ENCODE data around the gene MTO1. TPM values are rescaled to one million over a fixed set of nuclear protein-coding genes. Genes with fewer than 3 reads are reported as not detected.
"Not testable (repeated sequence)": the region's sequence is repeated elsewhere in the genome, so short reads cannot be mapped to it uniquely, and the experiment has no call there.

Gene MTO1
- total RNA-seq, 1 donor: 39.9 TPM

DNA sequence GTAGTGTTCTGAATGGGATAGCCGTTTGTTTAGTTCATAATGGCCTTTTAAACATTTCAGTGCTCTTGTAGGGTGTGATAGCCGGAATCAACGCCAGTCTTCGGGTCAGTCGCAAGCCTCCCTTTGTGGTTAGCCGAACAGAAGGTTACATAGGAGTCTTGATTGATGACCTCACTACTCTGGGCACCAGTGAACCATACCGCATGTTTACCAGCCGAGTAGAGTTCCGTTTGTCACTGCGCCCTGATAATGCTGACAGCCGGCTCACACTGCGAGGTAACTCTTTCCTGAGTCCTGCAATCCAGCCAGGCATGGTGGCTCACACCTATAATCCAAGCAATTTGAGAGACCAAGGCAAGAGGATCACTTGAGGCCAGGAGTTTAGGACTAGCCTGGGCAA, 20.4 kb downstream of the MTO1 start:
- no peaks in the 10 kb centered on the region for H3K27me3 ChIP-seq (ENCODE audit: insufficient read depth, low read length)
- no peaks in the 10 kb centered on the region for H3K9me3 ChIP-seq (ENCODE audit: low read depth, low read length)
- H3K4me1 ChIP-seq (ENCODE audit: insufficient read depth, low read length): no peaks in the 10 kb centered on the region
- no peak overlapping the region for H3K4me3 ChIP-seq (ENCODE audit: low read length)

DNA sequence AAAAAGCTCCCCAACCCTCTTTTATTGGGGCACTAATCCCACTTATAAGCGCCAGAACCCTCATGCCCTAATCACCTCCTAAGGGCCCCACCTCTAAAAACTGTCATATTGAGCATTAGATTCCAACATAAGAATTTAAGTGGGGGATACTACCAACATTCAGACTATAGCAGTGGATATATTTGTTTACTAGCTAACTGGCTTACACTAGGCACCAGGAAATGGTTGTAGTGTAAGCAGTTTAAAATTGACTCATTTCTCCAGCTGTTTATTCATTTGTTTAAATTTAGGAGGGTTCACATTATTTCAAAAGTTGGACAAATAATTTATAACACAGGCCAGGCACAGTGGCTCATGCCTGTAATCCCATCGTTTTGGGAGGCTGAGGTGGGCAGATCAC, 22.9 kb downstream of the MTO1 start:
- H3K4me3 ChIP-seq (ENCODE audit: low read length): no peak overlapping the region
- no peaks in the 10 kb centered on the region for H3K27me3 ChIP-seq (ENCODE audit: insufficient read depth, low read length)
- no peaks in the 10 kb centered on the region for H3K9me3 ChIP-seq (ENCODE audit: low read depth, low read length)
- no peaks in the 10 kb centered on the region for H3K4me1 ChIP-seq (ENCODE audit: insufficient read depth, low read length)

DNA sequence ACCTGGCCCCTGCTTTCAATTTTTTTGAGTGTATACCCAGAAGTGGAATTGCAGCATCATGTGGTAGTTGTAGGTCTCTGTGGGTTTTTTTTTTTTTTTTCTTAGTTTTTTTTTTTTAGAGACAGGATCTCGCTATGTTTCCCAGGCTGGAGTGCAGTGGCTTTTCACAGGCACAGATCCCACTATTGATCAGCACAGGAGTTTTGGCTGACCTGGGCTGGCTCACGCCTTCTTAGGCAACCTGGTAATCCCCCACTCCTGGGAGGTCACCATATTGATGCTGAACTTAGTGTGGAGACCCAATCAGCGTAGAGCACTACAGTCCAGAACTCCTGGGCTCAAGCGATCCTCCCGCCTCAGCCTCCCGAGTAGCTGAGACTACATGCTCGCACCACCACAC, 25.9 kb downstream of the MTO1 start:
- Histone ChIP-seq H3K9me3 (ENCODE audit: low read depth, low read length) (no peaks in the 10 kb centered on the region), H3K4me3 (ENCODE audit: low read length) (no peak overlapping the region), H3K27me3 (ENCODE audit: insufficient read depth, low read length) (no peaks in the 10 kb centered on the region), H3K4me1 (ENCODE audit: insufficient read depth, low read length) (no peaks in the 10 kb centered on the region)

DNA sequence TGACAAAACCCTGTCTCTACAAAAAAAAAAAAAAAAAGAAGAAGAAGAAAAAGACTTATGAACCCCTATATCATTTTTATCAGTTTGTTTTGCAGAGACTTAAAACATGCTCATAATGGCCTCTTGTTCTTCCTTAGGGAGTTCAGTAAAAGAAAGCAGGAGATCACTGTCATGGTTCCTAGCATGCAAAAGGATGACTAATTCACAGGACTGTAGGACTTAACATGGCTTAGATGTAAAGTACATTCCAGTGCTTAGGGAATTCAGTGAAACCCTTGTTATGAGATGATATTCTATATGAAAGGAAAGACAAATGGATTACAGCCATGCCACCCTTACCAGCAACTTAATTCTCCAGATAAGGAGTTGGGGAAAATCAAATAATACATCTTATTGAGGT, 29.8 kb downstream of the MTO1 start:
- Histone ChIP-seq H3K4me1 (ENCODE audit: insufficient read depth, low read length) (no peaks in the 10 kb centered on the region), H3K9me3 (ENCODE audit: low read depth, low read length) (no peaks in the 10 kb centered on the region), H3K4me3 (ENCODE audit: low read length) (no peak overlapping the region), H3K27me3 (ENCODE audit: insufficient read depth, low read length) (no peaks in the 10 kb centered on the region)

DNA sequence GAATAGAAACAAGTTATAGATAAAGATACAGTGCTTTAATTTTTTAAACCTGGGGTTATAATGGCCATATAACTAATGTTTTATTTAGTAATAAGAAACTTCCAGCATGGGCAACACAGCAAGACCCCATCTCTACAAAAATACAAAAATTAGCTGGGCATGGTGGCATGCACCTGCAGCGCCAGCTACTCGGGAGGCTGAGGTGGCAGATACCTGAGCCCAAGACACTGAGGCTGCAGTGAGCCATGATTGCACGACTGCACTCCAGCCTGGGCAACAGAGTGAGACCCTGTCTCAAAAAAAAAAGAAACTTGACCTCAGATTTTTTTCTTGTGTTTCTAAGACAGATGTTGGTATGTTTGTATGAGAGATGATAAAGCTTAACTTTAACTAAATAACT, 36.4 kb downstream of the MTO1 start:
- no peaks in the 10 kb centered on the region for H3K27me3 ChIP-seq (ENCODE audit: insufficient read depth, low read length)
- no peak overlapping the region for H3K4me3 ChIP-seq (ENCODE audit: low read length)
- H3K4me1 ChIP-seq (ENCODE audit: insufficient read depth, low read length): peaks cover under 1% of the 10 kb centered on the region
- H3K9me3 ChIP-seq (ENCODE audit: low read depth, low read length): no peaks in the 10 kb centered on the region

DNA sequence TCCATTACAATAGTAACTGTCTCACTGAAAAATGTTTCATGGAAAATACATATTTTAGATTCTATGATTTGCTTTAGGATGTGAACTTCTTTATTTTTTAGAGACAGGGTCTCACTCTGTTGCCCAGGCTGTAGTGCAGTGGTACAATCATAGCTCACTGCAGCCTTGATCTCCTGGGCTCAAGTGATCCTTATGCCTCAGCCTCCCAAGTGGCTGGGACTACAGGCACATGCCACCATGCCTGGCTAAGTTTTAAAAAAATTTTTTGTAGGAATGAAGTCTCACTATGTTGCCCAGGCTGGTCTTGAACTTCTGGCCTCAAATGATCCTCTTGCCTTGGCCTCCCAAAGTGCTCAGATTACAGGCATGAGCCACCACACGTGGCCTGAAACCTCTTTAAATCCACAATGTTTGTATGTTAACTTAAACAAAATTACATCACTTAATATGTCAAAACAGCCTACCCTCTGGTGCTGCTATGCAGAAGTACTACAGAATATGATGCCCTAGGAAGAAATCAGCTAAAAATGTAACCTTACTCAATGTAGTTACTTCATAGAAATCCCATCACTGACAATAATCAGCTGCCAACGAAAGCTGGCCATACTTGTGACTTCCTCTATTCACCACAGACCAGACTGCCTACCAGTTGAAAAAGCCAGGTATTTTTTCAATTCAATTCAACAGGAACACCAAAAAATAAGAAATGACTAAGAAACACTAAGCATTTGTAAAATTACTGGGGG, 41.7 kb downstream of the MTO1 start:
- Histone ChIP-seq H3K4me1 (ENCODE audit: insufficient read depth, low read length) (peaks cover 6% of the 10 kb centered on the region), H3K27me3 (ENCODE audit: insufficient read depth, low read length) (no peaks in the 10 kb centered on the region), H3K9me3 (ENCODE audit: low read depth, low read length) (no peaks in the 10 kb centered on the region), H3K4me3 (ENCODE audit: low read length) (no peak overlapping the region)

DNA sequence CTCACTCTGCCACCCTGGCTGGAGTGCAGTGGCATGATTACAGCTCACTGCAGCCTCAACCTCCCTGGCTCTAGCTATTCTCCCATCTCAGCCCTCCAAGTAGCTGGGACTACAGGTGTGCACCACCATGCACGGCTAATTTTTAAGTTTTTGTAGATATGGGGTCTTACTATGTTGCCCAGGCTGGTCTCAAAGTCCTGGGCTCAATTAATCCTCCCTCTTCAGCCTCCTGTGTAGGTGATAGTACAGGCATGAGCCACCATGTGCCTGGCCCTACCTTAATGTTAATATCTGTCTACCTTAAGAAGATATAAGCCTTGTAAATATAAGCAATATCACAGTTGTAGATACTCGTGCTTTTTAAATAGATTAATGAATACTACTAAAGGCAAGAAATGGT, 42.6 kb downstream of the MTO1 start:
- no peaks in the 10 kb centered on the region for H3K9me3 ChIP-seq (ENCODE audit: low read depth, low read length)
- H3K27me3 ChIP-seq (ENCODE audit: insufficient read depth, low read length): no peaks in the 10 kb centered on the region
- H3K4me3 ChIP-seq (ENCODE audit: low read length): no peak overlapping the region
- H3K4me1 ChIP-seq (ENCODE audit: insufficient read depth, low read length): peaks cover 6% of the 10 kb centered on the region

DNA sequence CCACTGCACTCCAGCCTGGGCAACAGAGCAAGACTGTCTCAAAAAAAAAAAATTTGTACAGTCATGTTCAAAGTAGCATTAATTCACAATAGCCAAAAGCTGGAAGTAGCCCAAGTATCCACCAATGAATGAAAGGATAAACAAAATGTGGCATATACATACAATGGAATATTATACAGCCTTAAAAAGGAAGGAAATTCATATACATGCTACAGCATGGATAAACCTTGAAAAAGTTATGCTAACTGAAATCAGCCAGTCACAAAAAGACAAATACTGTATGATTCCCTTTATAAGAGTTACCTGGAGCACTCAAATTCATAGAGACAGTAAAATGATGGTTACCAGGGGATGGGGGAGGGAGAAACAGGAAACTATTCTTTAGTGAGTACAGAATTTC, 43.6 kb downstream of the MTO1 start:
- Histone ChIP-seq H3K27me3 (ENCODE audit: insufficient read depth, low read length) (no peaks in the 10 kb centered on the region), H3K4me1 (ENCODE audit: insufficient read depth, low read length) (peaks cover 6% of the 10 kb centered on the region), H3K9me3 (ENCODE audit: low read depth, low read length) (no peaks in the 10 kb centered on the region), H3K4me3 (ENCODE audit: low read length) (no peak overlapping the region)

DNA sequence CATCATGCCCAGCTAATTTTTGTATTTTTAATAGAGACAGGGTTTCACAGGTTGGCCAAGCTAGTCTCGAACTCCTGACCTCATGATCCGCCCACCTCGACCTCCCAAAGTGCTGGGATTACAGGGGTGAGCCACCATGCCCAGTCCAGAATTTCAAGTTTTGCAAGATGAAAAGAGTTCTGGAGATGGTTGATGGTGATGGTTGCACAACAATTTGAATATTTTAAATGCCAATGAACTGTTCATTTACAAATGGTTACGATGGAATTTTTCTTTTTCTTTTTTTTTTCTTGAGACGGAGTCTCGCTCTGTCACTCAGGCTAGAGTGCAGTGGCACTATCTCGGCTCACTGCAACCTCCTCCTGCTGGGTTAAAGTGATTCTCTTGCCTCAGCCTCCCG, 44.2 kb downstream of the MTO1 start:
- not testable (repeated sequence) for H3K4me1 ChIP-seq (ENCODE audit: insufficient read depth, low read length); H3K4me3 ChIP-seq (ENCODE audit: low read length); H3K27me3 ChIP-seq (ENCODE audit: insufficient read depth, low read length); H3K9me3 ChIP-seq (ENCODE audit: low read depth, low read length)

DNA sequence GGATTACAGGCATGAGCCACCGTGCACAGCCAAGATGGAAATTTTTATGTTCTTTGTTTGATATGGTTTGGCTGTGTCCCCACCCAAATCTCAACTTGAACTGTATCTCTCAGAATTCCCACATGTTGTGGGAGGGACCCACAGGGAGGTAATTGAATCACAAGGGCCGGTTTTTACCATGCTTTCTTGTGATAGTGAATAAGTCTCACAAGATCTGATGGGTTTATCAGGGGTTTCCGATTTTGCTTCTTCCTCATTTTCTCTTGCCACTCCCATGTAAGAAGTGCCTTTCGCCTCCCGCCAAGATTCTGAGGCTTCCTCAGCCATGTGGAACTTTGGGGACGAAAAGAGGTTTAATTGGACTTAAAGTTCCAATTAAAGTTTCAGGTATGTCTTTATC, 44.7 kb downstream of the MTO1 start:
- Histone ChIP-seq H3K4me3 (ENCODE audit: low read length) (no peak overlapping the region), H3K27me3 (ENCODE audit: insufficient read depth, low read length) (no peaks in the 10 kb centered on the region), H3K9me3 (ENCODE audit: low read depth, low read length) (no peaks in the 10 kb centered on the region), H3K4me1 (ENCODE audit: insufficient read depth, low read length) (peaks cover 8% of the 10 kb centered on the region)

DNA sequence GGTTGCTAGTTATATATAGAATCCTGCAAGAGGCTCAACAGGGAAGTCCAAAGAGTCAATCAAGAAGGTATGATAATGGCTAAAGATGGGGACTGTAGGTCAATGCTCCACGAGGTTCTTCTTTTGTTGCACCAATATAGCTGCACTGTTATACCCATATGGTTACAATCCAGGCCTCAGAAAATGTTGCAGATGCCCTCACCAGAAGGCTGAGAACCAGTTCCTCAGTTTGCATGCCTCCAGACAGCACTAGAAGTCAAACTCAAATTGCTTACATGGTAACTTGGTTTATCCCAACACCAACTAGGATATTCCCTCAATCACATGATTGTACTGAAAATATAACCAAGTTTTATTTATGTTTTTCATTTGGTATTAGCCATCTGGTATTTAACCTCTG, 47.2 kb downstream of the MTO1 start:
- Histone ChIP-seq H3K9me3 (ENCODE audit: low read depth, low read length) (no peaks in the 10 kb centered on the region), H3K27me3 (ENCODE audit: insufficient read depth, low read length) (no peaks in the 10 kb centered on the region), H3K4me1 (ENCODE audit: insufficient read depth, low read length) (peaks cover 11% of the 10 kb centered on the region), H3K4me3 (ENCODE audit: low read length) (no peak overlapping the region)

DNA sequence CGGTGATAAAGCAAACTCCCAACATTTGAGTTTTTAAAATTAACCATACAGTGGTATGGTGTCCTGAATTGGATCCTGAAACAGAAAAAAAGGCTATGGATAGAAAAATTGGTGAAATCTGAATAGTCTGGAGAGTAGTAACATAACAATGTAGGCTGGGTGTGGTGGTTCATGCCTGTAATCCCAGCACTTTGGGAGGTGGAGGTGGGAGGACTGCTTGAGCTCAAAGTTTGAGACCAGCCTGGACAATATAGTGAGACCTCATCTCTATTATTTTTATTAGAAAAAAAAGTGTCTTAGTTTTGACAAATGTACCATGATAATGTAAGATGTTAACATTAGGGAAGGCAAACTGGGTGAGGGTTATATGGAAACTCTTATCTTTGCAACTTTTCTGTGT, 48.3 kb downstream of the MTO1 start:
- Histone ChIP-seq H3K27me3 (ENCODE audit: insufficient read depth, low read length) (no peaks in the 10 kb centered on the region), H3K4me1 (ENCODE audit: insufficient read depth, low read length) (peaks cover 18% of the 10 kb centered on the region), H3K4me3 (ENCODE audit: low read length) (no peak overlapping the region), H3K9me3 (ENCODE audit: low read depth, low read length) (no peaks in the 10 kb centered on the region)

DNA sequence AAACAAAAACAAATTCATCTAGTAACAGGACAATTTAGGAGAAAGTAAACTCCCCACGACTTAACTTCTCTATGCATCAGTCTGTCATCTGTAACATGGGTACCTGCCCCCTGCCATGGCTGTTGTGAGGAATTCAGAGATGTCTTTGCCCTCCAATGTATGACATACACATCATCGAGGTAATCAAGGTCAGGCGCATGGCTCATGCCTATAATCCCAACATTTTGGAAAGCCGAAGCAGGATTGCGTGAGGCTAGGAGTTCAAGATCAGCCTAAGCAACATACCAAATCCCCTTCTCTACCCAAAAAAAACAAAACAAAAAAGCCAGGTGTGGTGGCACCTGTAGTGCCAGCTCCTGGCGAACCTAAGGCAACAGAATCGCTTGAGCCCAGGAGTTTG, 50.3 kb downstream of the MTO1 start:
- Histone ChIP-seq H3K27me3 (ENCODE audit: insufficient read depth, low read length) (no peaks in the 10 kb centered on the region), H3K4me3 (ENCODE audit: low read length) (no peak overlapping the region), H3K4me1 (ENCODE audit: insufficient read depth, low read length) (peaks cover 37% of the 10 kb centered on the region), H3K9me3 (ENCODE audit: low read depth, low read length) (no peaks in the 10 kb centered on the region)

DNA sequence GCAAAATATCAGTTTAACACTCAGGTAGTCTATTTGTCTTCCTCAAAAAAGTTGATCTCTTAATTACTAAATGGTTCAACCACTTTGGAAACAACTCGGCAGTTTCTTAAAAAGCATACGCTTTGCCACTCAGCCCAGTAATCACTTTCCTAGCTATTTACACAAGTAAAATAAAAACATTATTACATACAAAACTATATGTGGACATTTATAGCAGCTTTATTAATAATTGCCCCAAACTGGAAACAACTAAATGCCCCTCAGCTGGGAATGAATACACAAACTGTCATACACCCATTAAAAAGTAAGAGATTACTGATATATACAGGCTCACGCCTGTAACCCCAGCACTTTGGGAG, 51.9 kb downstream of the MTO1 start:
- peaks cover 51% of the 10 kb centered on the region for H3K4me1 ChIP-seq (ENCODE audit: insufficient read depth, low read length)

DNA sequence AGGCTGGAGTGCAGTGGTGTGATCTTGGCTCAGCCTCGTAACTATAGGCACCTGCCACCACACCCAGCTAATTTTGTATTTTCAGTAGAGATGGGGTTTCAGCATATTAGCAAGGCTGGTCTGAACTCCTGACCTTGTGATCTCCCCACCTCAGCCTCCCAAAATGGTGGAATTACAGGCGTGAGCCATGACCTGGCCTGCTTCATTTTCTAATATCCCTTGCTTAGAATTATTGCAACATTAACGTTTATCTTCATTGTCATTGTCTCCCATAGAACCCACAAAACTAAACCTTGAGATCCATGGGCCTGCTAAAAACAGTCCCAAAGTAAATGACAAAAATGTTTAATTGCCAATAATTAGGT, 53.2 kb downstream of the MTO1 start:
- Histone ChIP-seq H3K4me3 (ENCODE audit: low read length) (no peak overlapping the region), H3K27me3 (ENCODE audit: insufficient read depth, low read length) (no peaks in the 10 kb centered on the region), H3K9me3 (ENCODE audit: low read depth, low read length) (no peaks in the 10 kb centered on the region), H3K4me1 (ENCODE audit: insufficient read depth, low read length) (peaks cover 64% of the 10 kb centered on the region)

More for the DNA sequence above, 51.9 kb downstream of the MTO1 start:
- H3K4me3 ChIP-seq (ENCODE audit: low read length): no peak overlapping the region
- no peaks in the 10 kb centered on the region for H3K9me3 ChIP-seq (ENCODE audit: low read depth, low read length)
- no peaks in the 10 kb centered on the region for H3K27me3 ChIP-seq (ENCODE audit: insufficient read depth, low read length)

DNA sequence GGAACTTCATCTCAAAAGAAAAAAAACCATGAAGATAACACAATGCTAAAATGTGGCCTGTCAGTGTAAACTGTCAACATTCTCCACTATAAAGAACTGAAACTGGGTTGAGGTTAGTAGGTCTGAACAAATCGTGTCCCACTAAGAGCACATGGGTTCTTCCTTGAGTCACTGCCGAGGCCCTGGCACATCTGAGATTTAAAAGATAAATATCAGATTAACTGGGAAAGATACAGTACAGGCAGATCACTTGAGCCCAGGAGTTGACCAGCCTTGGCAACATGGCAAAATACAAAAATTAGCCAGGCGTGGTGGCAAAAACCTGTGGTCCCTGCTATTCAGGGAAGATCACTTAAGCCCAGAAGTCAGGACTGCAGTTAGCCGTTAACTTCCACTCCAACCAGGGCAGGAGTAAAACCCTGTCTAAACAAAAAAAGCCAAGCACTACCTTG, 53.7 kb downstream of the MTO1 start:
- H3K4me1 ChIP-seq (ENCODE audit: insufficient read depth, low read length): peaks cover 68% of the 10 kb centered on the region
- H3K27me3 ChIP-seq (ENCODE audit: insufficient read depth, low read length): no peaks in the 10 kb centered on the region
- H3K4me3 ChIP-seq (ENCODE audit: low read length): no peak overlapping the region
- H3K9me3 ChIP-seq (ENCODE audit: low read depth, low read length): no peaks in the 10 kb centered on the region
